ENCODE data around the gene GNAI3. TPM values are rescaled to one million over a fixed set of nuclear protein-coding genes. Genes with fewer than 3 reads are reported as not detected.

GNAI3 gene
- total RNA-seq, 1 experiment from 2014 or later = 9.9 TPM

DNA sequence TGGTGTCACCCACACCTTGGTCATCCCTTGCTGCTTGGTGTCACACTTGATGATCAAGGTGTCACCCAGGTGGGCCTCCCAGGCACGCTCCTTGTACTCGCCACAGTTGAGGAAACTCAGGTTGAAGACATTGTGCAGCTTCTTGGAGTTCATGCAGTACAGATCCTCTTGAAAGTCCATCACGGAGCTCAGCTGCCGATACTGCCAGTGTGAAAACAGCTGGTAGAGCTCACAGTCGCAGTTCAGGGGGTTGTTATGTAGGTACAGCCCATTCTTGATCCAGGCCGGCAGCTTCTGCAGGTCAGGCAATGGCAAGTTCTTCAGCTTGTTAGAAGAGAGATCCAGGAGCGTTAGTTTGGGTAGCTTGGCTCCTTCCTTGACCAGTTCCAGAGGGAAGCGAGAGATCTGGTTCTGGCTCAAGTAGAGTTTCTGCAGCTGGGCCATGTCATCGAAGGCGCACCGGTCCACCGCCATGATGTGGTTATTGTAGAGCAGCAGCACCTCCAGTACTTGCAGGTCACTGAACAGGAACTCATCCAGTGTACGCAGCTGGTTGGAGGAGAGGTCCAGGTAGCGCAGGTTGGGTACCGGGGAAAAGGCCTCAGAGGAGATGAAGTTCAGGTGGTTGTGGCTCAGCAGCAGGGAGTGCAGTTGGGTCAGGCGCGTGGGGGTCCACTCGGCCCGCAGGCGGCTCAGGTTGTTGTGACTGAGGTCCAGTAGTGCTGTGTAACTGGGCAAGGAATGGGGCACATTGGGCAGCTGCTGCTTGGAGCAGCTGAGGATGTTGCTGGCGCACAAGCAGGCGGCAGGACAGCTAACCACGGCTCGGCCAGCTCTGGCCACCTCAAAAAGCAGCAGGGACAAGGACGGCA, 40.2 kb upstream of the GNAI3 start:
- H3K4me3 Mint-ChIP-seq = peak overlapping the region; percentile 85 to 86
- Histone ChIP-seq H3K23me2 (ENCODE audit: insufficient read length, low read depth, low read length, poor library complexity, severe bottlenecking) (peaks cover 7% of the 10 kb centered on the region), H4K91ac (ENCODE audit: insufficient read length, low read depth, low read length) (no peak overlapping the region), H2AK5ac (ENCODE audit: insufficient read length, low read length) (no peak overlapping the region), H3K56ac (ENCODE audit: insufficient read length, low read depth, low read length) (no peak overlapping the region), H3K18ac (ENCODE audit: insufficient read length, low read depth, low read length) (no peak overlapping the region), H2AFZ (ENCODE audit: low read length) (no peak overlapping the region), H3K4me2 (ENCODE audit: insufficient read depth, insufficient read length, low read length) (no peak overlapping the region), H3K23ac (ENCODE audit: insufficient read length, low read depth, low read length) (no peak overlapping the region), H3K27ac (ENCODE audit: insufficient read length, low read depth, low read length) (no peak overlapping the region), H3K14ac (ENCODE audit: insufficient read depth, low read length) (no peak overlapping the region), H4K20me1 (ENCODE audit: control insufficient read depth, insufficient read depth, insufficient read length) (no peaks in the 10 kb centered on the region), H4K5ac (ENCODE audit: insufficient read length, low read depth, low read length) (no peak overlapping the region), H3K9ac (ENCODE audit: extremely low read depth, insufficient read length, low read length) (no peak overlapping the region), H3K27me3 (ENCODE audit: insufficient read depth, low read length) (peaks cover 2% of the 10 kb centered on the region; the same call in 1 of the 2 replicates), H3K9me3 (ENCODE audit: control insufficient read depth, low read depth, low read length) (no peaks in the 10 kb centered on the region), H3T11ph (ENCODE audit: low read length) (no peak overlapping the region), H2BK5ac (ENCODE audit: insufficient read length, low read length) (no peak overlapping the region), H3K79me2 (ENCODE audit: insufficient read depth, low read length) (no peaks in the 10 kb centered on the region), H3K79me1 (ENCODE audit: insufficient read depth, low read depth, low read length, poor library complexity, severe bottlenecking) (no peaks in the 10 kb centered on the region), H2BK15ac (ENCODE audit: low read depth, low read length) (no peak overlapping the region; the same call in 1 of the 2 replicates), H4K8ac (replicated peaks; ENCODE audit: insufficient read length, low read depth, low read length) (no peak overlapping the region), H2BK120ac (ENCODE audit: low read depth, low read length, poor library complexity, severe bottlenecking) (no peak overlapping the region), H2BK20ac (ENCODE audit: low read depth, low read length, poor library complexity, severe bottlenecking) (no peak overlapping the region), H3K4me1 (ENCODE audit: insufficient read depth, low read length) (peaks cover 3% of the 10 kb centered on the region; the same call in 1 of the 2 replicates), H2BK12ac (ENCODE audit: insufficient read length, low read depth, low read length) (no peak overlapping the region), H3K4ac (ENCODE audit: low read depth, low read length) (no peak overlapping the region)
- no peaks in the 10 kb centered on the region for H3K36me3 Mint-ChIP-seq (ENCODE audit: insufficient read depth in 1 of 3, low read depth in 3 of 3)
- no peaks in the 10 kb centered on the region for H3K9me3 Mint-ChIP-seq
- H3K27ac Mint-ChIP-seq = no peak overlapping the region
- TF ChIP-seq, protein P1, sequence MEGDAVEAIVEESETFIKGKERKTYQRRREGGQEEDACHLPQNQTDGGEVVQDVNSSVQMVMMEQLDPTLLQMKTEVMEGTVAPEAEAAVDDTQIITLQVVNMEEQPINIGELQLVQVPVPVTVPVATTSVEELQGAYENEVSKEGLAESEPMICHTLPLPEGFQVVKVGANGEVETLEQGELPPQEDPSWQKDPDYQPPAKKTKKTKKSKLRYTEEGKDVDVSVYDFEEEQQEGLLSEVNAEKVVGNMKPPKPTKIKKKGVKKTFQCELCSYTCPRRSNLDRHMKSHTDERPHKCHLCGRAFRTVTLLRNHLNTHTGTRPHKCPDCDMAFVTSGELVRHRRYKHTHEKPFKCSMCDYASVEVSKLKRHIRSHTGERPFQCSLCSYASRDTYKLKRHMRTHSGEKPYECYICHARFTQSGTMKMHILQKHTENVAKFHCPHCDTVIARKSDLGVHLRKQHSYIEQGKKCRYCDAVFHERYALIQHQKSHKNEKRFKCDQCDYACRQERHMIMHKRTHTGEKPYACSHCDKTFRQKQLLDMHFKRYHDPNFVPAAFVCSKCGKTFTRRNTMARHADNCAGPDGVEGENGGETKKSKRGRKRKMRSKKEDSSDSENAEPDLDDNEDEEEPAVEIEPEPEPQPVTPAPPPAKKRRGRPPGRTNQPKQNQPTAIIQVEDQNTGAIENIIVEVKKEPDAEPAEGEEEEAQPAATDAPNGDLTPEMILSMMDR (conservative IDR thresholded peaks at IDR 0.05) = no peak
- no peak for DNase-seq
- peaks cover 56% of the 10 kb centered on the region for H3K27me3 Mint-ChIP-seq (ENCODE audit: low read depth)
- peaks cover 13 to 14% of the 10 kb centered on the region in 2 experiments for H3K4me1 Mint-ChIP-seq
- no CpG with 5 or more reads among the region's 25 CpGs for WGBS (ENCODE audit: extremely low coverage, insufficient read length, low lambda C conversion rate)

All from H9 (cell line).